Epithelial cell of esophagus (primary cell): ENCODE measurements around the gene SORCS2.

Source experiments
- DNase-seq: peaks from one replicate; pipeline ENCODE4 v3.0.0; 2010; ENCODE audit warnings: low read depth
- H3K4me3 ChIP-seq: 2 replicates; pipeline ENCODE4 v1.5.1; 2011; ENCODE audit warnings: mild to moderate bottlenecking, low read length, control low read depth
- CTCF ChIP-seq: IDR thresholded peaks from 2 replicates; pipeline ENCODE4 v1.5.1; 2011; ENCODE audit warnings: low read depth, mild to moderate bottlenecking, low read length, control low read depth, inconsistent platforms; ENCODE audit not compliant: insufficient read depth; ENCODE audit errors: missing control alignments

The SORCS2 gene

GRCh38 chr4:7425124-7425523, 232.8 kb downstream of the SORCS2 start:
- no peak for DNase-seq
- no peak for TF ChIP-seq CTCF
- no peak overlapping the region for H3K4me3 ChIP-seq

GRCh38 chr4:7425591-7426468, 233.5 kb downstream of the SORCS2 start:
- DNase-seq = no peak
- no peak for TF ChIP-seq CTCF
- no peak overlapping the region for H3K4me3 ChIP-seq

- TF ChIP-seq CTCF = no peak
- DNase-seq = no peak
- H3K4me3 ChIP-seq = no peak overlapping the region
Measured at GRCh38 chr4:7426525-7427171, 234.3 kb downstream of the SORCS2 start.

- H3K4me3 ChIP-seq = no peak overlapping the region
- TF ChIP-seq CTCF = no peak
- no peak for DNase-seq
Measured at GRCh38 chr4:7427361-7427760, 235.0 kb downstream of the SORCS2 start.

GRCh38 chr4:7427831-7428260, 235.5 kb downstream of the SORCS2 start:
- no peak overlapping the region for H3K4me3 ChIP-seq
- no peak for DNase-seq
- no peak for TF ChIP-seq CTCF

- no peak overlapping the region for H3K4me3 ChIP-seq
- no peak for TF ChIP-seq CTCF
- no peak for DNase-seq
Measured at GRCh38 chr4:7428261-7429068, 236.1 kb downstream of the SORCS2 start.
